Subcutaneous adipose tissue (tissue), 4 donors: ENCODE results near the gene VPS13C. TPM values are rescaled to one million over a fixed set of nuclear protein-coding genes. Genes with fewer than 3 reads are reported as not detected.

Experiments used
- total RNA-seq, 4 donors: library from RNA; depleted of rRNA; stranded (reverse); fragments of >200 nt; gene quantifications; one replicate each; pipeline ENCODE4 v1.1.0, GENCODE V29; 2016
- TF ChIP-seq, protein P1 (sequence below): fragments of 450-650 bp; IDR thresholded peaks from one replicate; pipeline ENCODE4 v1.5.1; 2016; ENCODE audit warnings: low read depth, mild to moderate bottlenecking, control low read depth, antibody characterized with exemption, moderate library complexity

The VPS13C gene
- total RNA-seq, 4 donors from 2014 or later, result 113 to 141 (median 139) TPM

DNA sequence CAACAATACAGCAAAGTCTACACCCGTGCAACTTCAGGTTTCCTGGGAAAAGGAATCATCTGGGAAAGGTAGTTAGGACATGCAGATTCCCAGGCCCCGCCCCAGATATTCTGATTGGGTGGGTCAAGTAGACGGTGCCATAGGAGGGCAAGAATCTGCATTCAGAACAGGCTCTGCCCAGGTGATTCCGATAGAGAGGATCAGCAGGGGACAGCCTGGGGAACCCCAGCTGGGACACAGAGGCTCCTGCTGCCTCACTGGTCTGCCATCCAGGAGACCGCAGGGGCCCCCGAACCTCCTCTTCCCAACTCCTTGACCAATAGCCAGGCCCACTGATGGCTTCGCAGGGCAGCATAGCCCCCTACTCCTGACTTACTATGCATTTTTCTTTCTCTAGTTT is 243.4 kb downstream of the VPS13C start:
- TF ChIP-seq, protein P1, sequence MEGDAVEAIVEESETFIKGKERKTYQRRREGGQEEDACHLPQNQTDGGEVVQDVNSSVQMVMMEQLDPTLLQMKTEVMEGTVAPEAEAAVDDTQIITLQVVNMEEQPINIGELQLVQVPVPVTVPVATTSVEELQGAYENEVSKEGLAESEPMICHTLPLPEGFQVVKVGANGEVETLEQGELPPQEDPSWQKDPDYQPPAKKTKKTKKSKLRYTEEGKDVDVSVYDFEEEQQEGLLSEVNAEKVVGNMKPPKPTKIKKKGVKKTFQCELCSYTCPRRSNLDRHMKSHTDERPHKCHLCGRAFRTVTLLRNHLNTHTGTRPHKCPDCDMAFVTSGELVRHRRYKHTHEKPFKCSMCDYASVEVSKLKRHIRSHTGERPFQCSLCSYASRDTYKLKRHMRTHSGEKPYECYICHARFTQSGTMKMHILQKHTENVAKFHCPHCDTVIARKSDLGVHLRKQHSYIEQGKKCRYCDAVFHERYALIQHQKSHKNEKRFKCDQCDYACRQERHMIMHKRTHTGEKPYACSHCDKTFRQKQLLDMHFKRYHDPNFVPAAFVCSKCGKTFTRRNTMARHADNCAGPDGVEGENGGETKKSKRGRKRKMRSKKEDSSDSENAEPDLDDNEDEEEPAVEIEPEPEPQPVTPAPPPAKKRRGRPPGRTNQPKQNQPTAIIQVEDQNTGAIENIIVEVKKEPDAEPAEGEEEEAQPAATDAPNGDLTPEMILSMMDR, result no peak

DNA sequence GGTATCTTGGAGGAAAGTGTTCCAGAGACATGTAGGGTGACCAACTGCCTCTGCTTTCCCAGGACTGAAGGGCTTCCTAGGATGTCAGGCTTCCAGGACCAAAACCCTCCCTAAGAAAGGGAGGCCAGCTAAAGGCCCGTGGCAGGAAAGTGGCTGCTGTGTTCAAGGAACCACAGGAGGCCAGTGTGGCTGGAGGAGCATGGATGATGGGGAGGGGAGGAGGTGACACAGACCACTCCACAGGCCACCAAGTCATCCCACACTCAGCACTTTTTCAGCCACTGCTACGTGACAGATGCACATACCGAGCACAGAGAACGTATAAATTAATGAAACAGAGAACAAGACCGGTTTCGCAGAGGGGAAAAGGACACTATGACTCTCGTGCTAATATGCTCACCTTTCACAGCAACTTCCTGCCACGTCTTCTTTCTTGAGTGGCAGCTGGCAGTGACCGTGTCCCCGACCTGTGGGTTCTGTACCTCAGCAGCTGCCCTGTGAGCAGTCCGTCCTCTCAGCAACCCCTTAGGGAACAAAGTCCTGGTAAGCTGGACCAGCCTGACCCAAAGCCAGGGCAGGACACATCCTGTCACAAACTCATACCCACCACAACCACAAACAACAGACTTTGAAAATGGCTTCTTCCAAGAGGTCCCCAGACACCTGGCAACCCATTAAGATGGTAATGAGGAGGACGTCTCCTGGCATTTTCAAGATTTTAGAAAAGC is 244.7 kb downstream of the VPS13C start:
- TF ChIP-seq, protein P1, result no peak

DNA sequence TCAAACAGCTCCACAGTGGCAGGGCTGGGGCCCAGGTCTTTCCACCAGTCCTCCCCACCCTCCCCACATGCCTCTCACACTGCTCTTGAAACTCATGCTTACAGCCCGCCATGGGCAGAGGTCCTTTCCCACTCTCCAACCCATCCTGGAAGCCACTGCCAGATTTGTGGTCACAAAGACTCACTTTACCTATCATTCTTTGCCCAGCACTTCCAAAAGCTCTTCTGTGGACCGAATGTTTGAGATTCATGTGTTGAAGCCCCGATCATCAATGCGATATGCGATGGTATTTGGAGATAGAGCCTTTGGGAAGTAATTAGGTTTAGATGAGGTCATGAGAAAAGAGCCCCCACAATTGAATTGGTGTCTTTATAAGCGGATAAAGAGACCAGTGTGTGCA is 247.8 kb downstream of the VPS13C start:
- TF ChIP-seq, protein P1, result no peak

DNA sequence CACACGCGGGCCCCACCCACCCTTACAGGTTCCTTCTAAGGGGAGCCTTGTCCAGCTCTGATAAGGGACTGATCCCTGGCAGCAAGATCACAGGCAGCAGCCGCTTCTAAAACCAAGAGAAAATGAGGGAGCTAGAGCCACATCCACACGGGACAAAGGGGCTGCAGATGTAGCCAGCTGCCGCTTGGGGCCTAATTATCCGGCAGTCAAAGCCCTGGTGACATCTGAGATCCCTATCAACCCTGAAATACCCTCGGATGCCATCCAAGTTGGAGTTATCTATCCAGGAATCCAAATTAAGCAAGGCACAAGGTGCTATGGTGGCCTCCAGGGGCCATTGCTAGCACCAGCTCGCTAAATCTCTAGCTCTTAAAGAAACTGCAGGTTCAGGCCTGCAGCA is 248.3 kb downstream of the VPS13C start:
- TF ChIP-seq, protein P1, result no peak

DNA sequence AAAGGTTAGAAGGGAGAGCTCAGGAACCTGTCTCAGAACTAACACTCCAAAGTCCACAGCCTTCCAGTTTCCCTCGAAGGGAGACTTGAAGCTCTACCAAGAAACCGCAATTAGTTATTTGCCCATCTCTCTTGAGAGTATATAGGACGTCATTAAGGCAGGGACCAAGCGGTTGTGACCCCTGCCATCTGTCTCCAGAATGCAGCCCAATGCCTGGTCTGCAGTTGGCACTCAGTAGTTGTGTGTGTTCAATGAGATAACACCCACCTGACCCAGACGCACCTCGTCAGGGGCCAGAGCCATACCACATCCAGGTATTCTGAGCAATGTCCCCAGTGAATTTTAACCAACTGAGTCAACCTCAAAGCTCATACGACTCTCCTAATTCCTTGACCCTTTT is 251.0 kb downstream of the VPS13C start:
- TF ChIP-seq, protein P1, result no peak

DNA sequence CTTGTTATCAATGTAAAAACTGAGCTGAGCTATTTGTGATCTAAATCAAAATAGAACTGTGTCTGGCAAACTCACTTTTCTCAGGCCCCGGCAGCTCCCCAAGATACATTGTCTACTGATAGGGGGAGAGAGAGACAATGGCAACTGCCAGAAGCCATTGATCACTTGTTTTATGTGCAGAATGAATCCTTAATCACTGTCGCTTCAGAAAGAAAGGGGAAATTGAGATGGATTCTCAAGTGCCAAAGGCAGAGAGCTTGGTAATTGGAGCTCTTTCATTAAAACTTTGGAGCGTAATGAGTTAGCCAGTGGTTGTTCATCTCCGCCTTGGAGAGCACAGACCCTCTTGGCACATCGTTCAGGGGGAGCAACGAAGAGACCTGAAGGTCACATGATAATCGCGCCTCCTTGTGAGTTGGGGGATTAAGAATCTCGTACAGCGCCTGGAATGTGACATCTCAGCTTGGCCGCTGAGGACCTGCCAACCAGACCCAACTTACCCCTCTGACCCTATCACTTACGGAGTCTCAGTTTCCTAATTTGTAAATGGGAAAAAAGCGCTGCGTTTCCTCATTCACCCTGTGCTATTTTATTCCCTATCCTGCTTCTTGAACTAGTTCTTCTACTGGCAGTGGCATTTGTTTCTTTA is 252.8 kb downstream of the VPS13C start:
- TF ChIP-seq, protein P1, result no peak

Other genes starting within 250 kb of the VPS13C start
- gene C2CD4A, start 6.5 kb upstream of the VPS13C start, total RNA-seq, result not detected
- 1 to 10 TPM in 2 of 4 donors, not detected in 2; 1.1 to 1.7 TPM for gene C2CD4B, start 104.8 kb upstream of the VPS13C start, total RNA-seq